ENCODE data around the gene ZNF460.

DNA sequence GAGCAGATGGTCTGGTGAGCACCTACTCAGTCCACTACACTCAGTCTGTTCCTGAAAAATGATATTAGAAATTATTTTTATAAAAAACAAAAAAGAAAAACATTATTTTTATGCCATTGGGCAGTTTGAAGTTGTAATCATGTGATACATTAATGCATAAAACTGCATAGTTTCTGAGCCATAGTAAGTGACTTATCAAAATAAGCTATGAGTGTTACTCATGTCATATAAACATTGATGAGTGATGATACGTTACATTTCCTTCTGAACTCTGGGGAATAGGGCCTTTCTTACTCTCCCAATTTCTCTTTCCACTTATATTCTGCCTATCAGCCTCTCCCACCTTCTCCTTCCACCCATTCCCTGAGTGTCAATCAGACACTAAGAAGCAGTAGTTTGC is 31.0 kb upstream of the ZNF460 start:
- no peak for TF ChIP-seq TAF1 (IDR thresholded peaks at IDR 0.05; ENCODE audit: borderline replicate concordance, low read depth, low read length)
- TF ChIP-seq SPI1 (IDR thresholded peaks at IDR 0.05; ENCODE audit: borderline replicate concordance, insufficient read depth, low read depth, low read length), result no peak
- TF ChIP-seq, protein P1, sequence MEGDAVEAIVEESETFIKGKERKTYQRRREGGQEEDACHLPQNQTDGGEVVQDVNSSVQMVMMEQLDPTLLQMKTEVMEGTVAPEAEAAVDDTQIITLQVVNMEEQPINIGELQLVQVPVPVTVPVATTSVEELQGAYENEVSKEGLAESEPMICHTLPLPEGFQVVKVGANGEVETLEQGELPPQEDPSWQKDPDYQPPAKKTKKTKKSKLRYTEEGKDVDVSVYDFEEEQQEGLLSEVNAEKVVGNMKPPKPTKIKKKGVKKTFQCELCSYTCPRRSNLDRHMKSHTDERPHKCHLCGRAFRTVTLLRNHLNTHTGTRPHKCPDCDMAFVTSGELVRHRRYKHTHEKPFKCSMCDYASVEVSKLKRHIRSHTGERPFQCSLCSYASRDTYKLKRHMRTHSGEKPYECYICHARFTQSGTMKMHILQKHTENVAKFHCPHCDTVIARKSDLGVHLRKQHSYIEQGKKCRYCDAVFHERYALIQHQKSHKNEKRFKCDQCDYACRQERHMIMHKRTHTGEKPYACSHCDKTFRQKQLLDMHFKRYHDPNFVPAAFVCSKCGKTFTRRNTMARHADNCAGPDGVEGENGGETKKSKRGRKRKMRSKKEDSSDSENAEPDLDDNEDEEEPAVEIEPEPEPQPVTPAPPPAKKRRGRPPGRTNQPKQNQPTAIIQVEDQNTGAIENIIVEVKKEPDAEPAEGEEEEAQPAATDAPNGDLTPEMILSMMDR (IDR thresholded peaks at IDR 0.05 in 2 of 3, conservative IDR thresholded peaks at IDR 0.05 in 1 of 3; ENCODE audit: control insufficient read depth in 2 of 3, extremely low read depth in 1 of 3, insufficient read depth in 1 of 3, low read depth in 3 of 3, low read length in 3 of 3), result no peak
- TF ChIP-seq, protein P2, sequence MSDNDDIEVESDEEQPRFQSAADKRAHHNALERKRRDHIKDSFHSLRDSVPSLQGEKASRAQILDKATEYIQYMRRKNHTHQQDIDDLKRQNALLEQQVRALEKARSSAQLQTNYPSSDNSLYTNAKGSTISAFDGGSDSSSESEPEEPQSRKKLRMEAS (IDR thresholded peaks at IDR 0.05; ENCODE audit: low read depth, low read length), result no peak
- TF ChIP-seq MTA2 (IDR thresholded peaks at IDR 0.05; ENCODE audit: low read depth), result no peak
- TF ChIP-seq HCFC1 (IDR thresholded peaks at IDR 0.05; ENCODE audit: low read length), result no peak
- TF ChIP-seq BHLHE40 (IDR thresholded peaks at IDR 0.05; ENCODE audit: borderline replicate concordance in 1 of 2, low read depth in 2 of 2, low read length in 1 of 2), result no peak
- TF ChIP-seq, protein P3, sequence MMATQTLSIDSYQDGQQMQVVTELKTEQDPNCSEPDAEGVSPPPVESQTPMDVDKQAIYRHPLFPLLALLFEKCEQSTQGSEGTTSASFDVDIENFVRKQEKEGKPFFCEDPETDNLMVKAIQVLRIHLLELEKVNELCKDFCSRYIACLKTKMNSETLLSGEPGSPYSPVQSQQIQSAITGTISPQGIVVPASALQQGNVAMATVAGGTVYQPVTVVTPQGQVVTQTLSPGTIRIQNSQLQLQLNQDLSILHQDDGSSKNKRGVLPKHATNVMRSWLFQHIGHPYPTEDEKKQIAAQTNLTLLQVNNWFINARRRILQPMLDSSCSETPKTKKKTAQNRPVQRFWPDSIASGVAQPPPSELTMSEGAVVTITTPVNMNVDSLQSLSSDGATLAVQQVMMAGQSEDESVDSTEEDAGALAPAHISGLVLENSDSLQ (IDR thresholded peaks at IDR 0.05), result no peak
- TF ChIP-seq, protein P4, sequence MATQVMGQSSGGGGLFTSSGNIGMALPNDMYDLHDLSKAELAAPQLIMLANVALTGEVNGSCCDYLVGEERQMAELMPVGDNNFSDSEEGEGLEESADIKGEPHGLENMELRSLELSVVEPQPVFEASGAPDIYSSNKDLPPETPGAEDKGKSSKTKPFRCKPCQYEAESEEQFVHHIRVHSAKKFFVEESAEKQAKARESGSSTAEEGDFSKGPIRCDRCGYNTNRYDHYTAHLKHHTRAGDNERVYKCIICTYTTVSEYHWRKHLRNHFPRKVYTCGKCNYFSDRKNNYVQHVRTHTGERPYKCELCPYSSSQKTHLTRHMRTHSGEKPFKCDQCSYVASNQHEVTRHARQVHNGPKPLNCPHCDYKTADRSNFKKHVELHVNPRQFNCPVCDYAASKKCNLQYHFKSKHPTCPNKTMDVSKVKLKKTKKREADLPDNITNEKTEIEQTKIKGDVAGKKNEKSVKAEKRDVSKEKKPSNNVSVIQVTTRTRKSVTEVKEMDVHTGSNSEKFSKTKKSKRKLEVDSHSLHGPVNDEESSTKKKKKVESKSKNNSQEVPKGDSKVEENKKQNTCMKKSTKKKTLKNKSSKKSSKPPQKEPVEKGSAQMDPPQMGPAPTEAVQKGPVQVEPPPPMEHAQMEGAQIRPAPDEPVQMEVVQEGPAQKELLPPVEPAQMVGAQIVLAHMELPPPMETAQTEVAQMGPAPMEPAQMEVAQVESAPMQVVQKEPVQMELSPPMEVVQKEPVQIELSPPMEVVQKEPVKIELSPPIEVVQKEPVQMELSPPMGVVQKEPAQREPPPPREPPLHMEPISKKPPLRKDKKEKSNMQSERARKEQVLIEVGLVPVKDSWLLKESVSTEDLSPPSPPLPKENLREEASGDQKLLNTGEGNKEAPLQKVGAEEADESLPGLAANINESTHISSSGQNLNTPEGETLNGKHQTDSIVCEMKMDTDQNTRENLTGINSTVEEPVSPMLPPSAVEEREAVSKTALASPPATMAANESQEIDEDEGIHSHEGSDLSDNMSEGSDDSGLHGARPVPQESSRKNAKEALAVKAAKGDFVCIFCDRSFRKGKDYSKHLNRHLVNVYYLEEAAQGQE (IDR thresholded peaks at IDR 0.05; ENCODE audit: low read depth, low read length), result no peak
- TF ChIP-seq SREBF2 (IDR thresholded peaks at IDR 0.05; ENCODE audit: low read length), result no peak
- no peak for TF ChIP-seq SIN3A (IDR thresholded peaks at IDR 0.05; ENCODE audit: low read depth, low read length)
- no peak for TF ChIP-seq EP300 (IDR thresholded peaks at IDR 0.05; ENCODE audit: borderline replicate concordance in 1 of 2, control insufficient read depth in 1 of 2, low read depth in 2 of 2, low read length in 2 of 2)
- no peak for TF ChIP-seq TARDBP (IDR thresholded peaks at IDR 0.05; ENCODE audit: borderline replicate concordance)
- no peak for TF ChIP-seq SMC3 (IDR thresholded peaks at IDR 0.05; ENCODE audit: borderline replicate concordance, low read length)
